Glutamatergic neuron (in vitro differentiated cells): Measurements from ENCODE around the gene WT1. TPM values are rescaled to one million over a fixed set of nuclear protein-coding genes. Genes with fewer than 3 reads are reported as not detected.

Experiments used
- DNase-seq: peaks from one replicate; pipeline ENCODE4 v3.0.0; 2022
- H3K27ac Mint-ChIP-seq: one replicate; pipeline ENCODE4 v1.8.0; 2020; ENCODE audit warnings: mild to moderate bottlenecking, mixed read lengths, inconsistent platforms; ENCODE audit not compliant: unreplicated experiment
- H3K27me3 Mint-ChIP-seq: one replicate; pipeline ENCODE4 v1.8.0; 2020; ENCODE audit warnings: mild to moderate bottlenecking, moderate library complexity, mixed read lengths, inconsistent platforms; ENCODE audit not compliant: unreplicated experiment
- H3K36me3 Mint-ChIP-seq: one replicate; pipeline ENCODE4 v1.8.0; 2020; ENCODE audit warnings: mild to moderate bottlenecking, mixed read lengths, inconsistent platforms; ENCODE audit not compliant: unreplicated experiment
- H3K4me1 Mint-ChIP-seq: one replicate; pipeline ENCODE4 v1.8.0; 2020; ENCODE audit warnings: mild to moderate bottlenecking, low read depth, mixed read lengths, inconsistent platforms; ENCODE audit not compliant: unreplicated experiment
- H3K4me3 Mint-ChIP-seq: one replicate; pipeline ENCODE4 v1.8.0; 2020; ENCODE audit warnings: mild to moderate bottlenecking, mixed read lengths, inconsistent platforms; ENCODE audit not compliant: unreplicated experiment
- H3K9me3 Mint-ChIP-seq: one replicate; pipeline ENCODE4 v1.8.0; 2020; ENCODE audit warnings: mild to moderate bottlenecking, moderate library complexity, mixed read lengths, inconsistent platforms; ENCODE audit not compliant: unreplicated experiment
- CTCF ChIP-seq: fragments of 200-600 bp; sonication (generic); IDR thresholded peaks from one replicate; pipeline ENCODE4 v1.5.0; 2021; ENCODE audit not compliant: partially characterized antibody, unreplicated experiment
- total RNA-seq: library from RNA; stranded (reverse); fragmentation: NEBNext Ultra II Directional; extraction: Animal tissue kit (Norgen Biotek cat#: 25700); gene quantifications from one replicate; pipeline ENCODE4 v1.2.1, GENCODE V29; 2021; ENCODE audit not compliant: unreplicated experiment

The WT1 gene
- total RNA-seq, 1 donor from 2014 or later, result not detected

- no peak overlapping the region for H3K27ac Mint-ChIP-seq
- H3K36me3 Mint-ChIP-seq, result peaks cover 11% of the 10 kb centered on the region
- H3K4me3 Mint-ChIP-seq, result no peak overlapping the region
- peaks cover 4% of the 10 kb centered on the region for H3K27me3 Mint-ChIP-seq
- no peaks in the 10 kb centered on the region for H3K9me3 Mint-ChIP-seq
- H3K4me1 Mint-ChIP-seq, result no peaks in the 10 kb centered on the region
- no peak for DNase-seq
- no peak for TF ChIP-seq CTCF
These were observed 70.1 kb downstream of the WT1 start for GRCh38 chr11:32365192-32365591.

- no peak overlapping the region for H3K4me3 Mint-ChIP-seq
- no peaks in the 10 kb centered on the region for H3K4me1 Mint-ChIP-seq
- H3K27ac Mint-ChIP-seq, result no peak overlapping the region
- no peaks in the 10 kb centered on the region for H3K27me3 Mint-ChIP-seq
- no peak for DNase-seq
- H3K36me3 Mint-ChIP-seq, result no peaks in the 10 kb centered on the region
- no peak for TF ChIP-seq CTCF
- H3K9me3 Mint-ChIP-seq, result no peaks in the 10 kb centered on the region
These were observed 76.6 kb downstream of the WT1 start for GRCh38 chr11:32358729-32359128.

GRCh38 chr11:32353884-32354283, 81.5 kb downstream of the WT1 start:
- no peak for DNase-seq
- TF ChIP-seq CTCF, result no peak
- no peaks in the 10 kb centered on the region for H3K9me3 Mint-ChIP-seq

GRCh38 chr11:32348502-32348901, 86.8 kb downstream of the WT1 start:
- DNase-seq, result no peak
- Mint-ChIP-seq H3K36me3 (no peaks in the 10 kb centered on the region), H3K27me3 (no peaks in the 10 kb centered on the region), H3K9me3 (no peaks in the 10 kb centered on the region), H3K4me1 (no peaks in the 10 kb centered on the region), H3K4me3 (no peak overlapping the region), H3K27ac (no peak overlapping the region)
- TF ChIP-seq CTCF, result no peak

More at GRCh38 chr11:32353884-32354283, 81.5 kb downstream of the WT1 start:
- H3K4me1 Mint-ChIP-seq, result no peaks in the 10 kb centered on the region
- no peaks in the 10 kb centered on the region for H3K27me3 Mint-ChIP-seq
- no peaks in the 10 kb centered on the region for H3K36me3 Mint-ChIP-seq
- H3K27ac Mint-ChIP-seq, result no peak overlapping the region
- H3K4me3 Mint-ChIP-seq, result no peak overlapping the region

- Mint-ChIP-seq H3K4me3 (no peak overlapping the region), H3K36me3 (no peaks in the 10 kb centered on the region), H3K4me1 (no peaks in the 10 kb centered on the region), H3K27ac (no peak overlapping the region), H3K27me3 (peaks cover 2% of the 10 kb centered on the region), H3K9me3 (no peaks in the 10 kb centered on the region)
- no peak for DNase-seq
- TF ChIP-seq CTCF, result no peak
These were observed 90.4 kb downstream of the WT1 start for GRCh38 chr11:32344946-32345345.
